ENCODE results near the gene ZSWIM3. TPM values are rescaled to one million over a fixed set of nuclear protein-coding genes. Genes with fewer than 3 reads are reported as not detected.

The ZSWIM3 gene
- total RNA-seq, 2 experiments from 2014 or later: 0.36 to 0.44 TPM

DNA sequence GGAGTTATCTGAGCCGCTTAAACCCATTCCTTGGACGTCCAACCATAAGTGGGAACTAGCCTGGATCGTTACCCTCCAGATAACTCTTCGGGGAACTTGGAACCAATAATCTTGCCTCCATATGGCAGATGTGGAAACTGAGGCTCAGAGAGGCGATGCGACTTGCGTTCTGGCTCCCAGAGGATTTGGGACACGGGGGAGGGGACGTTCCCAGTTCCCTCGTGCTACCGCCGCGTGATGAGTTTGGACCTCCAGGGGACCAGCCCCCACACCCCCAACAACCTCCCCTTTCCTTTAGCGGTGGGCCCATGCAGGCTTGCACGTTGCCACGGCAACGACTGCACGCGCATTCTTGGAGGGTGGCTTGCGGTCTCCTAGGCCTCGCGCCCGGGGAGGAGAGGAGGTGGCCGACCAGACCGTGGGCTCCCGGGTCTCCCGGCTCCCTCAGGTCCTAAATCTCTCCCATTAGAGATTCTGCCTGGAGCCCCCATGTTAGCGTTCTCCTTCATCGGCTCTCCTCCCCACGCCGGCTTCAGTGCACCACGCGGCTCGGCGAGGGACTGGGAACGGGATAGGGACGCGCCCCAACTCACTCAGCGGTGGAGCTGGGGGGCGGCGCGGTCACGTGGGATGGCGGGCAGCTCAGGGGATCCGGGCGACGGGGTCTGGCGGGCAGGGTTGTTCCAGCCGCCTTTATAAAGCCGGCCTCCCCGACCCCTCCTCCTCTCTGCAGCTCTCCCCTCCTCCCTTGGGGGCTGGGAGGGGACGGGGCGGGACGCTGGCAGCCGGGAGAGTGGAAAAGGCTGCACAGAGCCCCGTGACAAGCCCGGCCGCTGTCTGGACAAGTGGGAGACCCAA, 54.3 kb downstream of the ZSWIM3 start, which contains the start of gene PLTP:
Gene PLTP, minus strand, starts transcription at position 670 of the 858 bp plus-strand sequence. CDS start 703 bp downstream, outside the sequence.
- Mint-ChIP-seq H3K4me3 (peak within 1 kb of the TSS; percentile 79), H3K36me3 (ENCODE audit: low read depth) (no peaks in the 10 kb centered on the region), H3K9me3 (no peaks in the 10 kb centered on the region), H3K4me1 (ENCODE audit: low read depth) (peaks cover 14% of the 10 kb centered on the region), H3K27me3 (peaks cover 30% of the 10 kb centered on the region), H3K27ac (no peak within 1 kb of the TSS)
- ChIA-PET CTCF (no interaction called here), POLR2A (interaction anchor here (1.3 kb wide), 1 partner anchor 31 kb away, joined by 4 read pairs; the partner anchor contains the start of gene ZSWIM1)
- TF ChIP-seq, protein P1, sequence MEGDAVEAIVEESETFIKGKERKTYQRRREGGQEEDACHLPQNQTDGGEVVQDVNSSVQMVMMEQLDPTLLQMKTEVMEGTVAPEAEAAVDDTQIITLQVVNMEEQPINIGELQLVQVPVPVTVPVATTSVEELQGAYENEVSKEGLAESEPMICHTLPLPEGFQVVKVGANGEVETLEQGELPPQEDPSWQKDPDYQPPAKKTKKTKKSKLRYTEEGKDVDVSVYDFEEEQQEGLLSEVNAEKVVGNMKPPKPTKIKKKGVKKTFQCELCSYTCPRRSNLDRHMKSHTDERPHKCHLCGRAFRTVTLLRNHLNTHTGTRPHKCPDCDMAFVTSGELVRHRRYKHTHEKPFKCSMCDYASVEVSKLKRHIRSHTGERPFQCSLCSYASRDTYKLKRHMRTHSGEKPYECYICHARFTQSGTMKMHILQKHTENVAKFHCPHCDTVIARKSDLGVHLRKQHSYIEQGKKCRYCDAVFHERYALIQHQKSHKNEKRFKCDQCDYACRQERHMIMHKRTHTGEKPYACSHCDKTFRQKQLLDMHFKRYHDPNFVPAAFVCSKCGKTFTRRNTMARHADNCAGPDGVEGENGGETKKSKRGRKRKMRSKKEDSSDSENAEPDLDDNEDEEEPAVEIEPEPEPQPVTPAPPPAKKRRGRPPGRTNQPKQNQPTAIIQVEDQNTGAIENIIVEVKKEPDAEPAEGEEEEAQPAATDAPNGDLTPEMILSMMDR (IDR thresholded peaks at IDR 0.05): no peak
- Histone ChIP-seq H3K27ac (ENCODE audit: low read depth in 1 of 2, low read length in 2 of 2) (no peak within 1 kb of the TSS), H3K9me3 (ENCODE audit: control insufficient read depth in 1 of 2, insufficient read depth in 1 of 2, low read length in 2 of 2) (no peaks in the 10 kb centered on the region), H3K4me3 (ENCODE audit: low read length) (peak within 1 kb of the TSS; percentile 53), H3K36me3 (ENCODE audit: insufficient read depth, low read length) (no peaks in the 10 kb centered on the region), H3K4me1 (ENCODE audit: insufficient read depth, low read length) (peaks cover 23% of the 10 kb centered on the region), H3K27me3 (ENCODE audit: control insufficient read depth in 1 of 2, insufficient read depth in 2 of 2, low read length in 2 of 2) (peaks cover 14 to 24% of the 10 kb centered on the region in 2 experiments)
- peak; percentile 34 for ATAC-seq (ENCODE audit: poor library complexity)
- peak in 5 of 14 experiments; percentile 27 to 67 (median 39) for DNase-seq
- intact Hi-C loops (cut with DNase I, micrococcal nuclease): loop anchor here in 1 of 2 experiments (2.0 kb wide), 1 partner anchor 21 kb away; no protein-coding TSS in a partner anchor

DNA sequence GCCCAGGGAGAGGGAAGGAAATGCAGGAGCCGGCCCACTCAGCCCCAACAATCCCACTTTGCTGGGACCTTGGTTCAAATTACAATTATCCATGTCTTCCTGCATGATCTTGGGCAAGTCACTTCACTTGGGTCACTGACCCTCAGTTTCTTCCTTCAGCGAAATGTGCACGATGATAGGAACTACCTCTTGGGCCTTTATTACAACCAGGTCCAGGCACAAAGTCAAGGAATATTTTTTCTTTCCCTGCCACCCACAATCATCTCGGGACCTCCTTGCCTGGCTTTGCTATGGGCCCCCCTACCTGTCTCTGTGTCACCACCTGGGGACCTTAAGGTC, 54.9 kb downstream of the ZSWIM3 start:
- peak overlapping the region; percentile 65 for H3K4me3 Mint-ChIP-seq

DNA sequence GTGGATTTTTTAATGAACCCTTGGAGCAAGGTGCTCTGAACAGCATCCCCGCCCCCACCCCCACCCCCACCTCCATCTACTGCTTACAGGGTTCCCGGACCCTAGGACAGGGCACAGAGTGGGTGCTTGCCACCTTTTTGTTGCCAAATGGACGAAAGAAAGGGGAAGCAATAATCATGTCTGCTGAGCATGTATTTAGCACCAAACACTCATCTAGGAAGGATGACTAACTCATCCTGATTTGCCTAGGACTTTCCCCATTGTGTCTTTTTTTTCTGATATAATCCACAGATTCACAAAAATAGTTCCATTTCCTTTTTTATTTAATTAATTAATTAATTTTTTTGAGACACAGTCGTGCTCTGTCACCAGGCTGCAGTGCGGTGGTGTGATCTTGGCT, 55.7 kb downstream of the ZSWIM3 start:
- CTCF ChIA-PET: no interaction called here
- H3K9me3 Mint-ChIP-seq: no peaks in the 10 kb centered on the region
- no peak overlapping the region for H3K4me3 ChIP-seq (ENCODE audit: low read length)
- TF ChIP-seq, protein P1 (IDR thresholded peaks at IDR 0.05): no peak
- no peak overlapping the region for H3K4me3 Mint-ChIP-seq
- no peak overlapping the region for H3K27ac Mint-ChIP-seq
- POLR2A ChIA-PET: no interaction called here
- H3K27me3 ChIP-seq (ENCODE audit: control insufficient read depth in 1 of 2, insufficient read depth in 2 of 2, low read length in 2 of 2): peaks cover 14 to 26% of the 10 kb centered on the region in 2 experiments
- no peak overlapping the region for H3K27ac ChIP-seq (ENCODE audit: low read depth in 1 of 2, low read length in 2 of 2)
- no peaks in the 10 kb centered on the region for H3K9me3 ChIP-seq (ENCODE audit: control insufficient read depth in 1 of 2, insufficient read depth in 1 of 2, low read length in 2 of 2)
- H3K4me1 Mint-ChIP-seq (ENCODE audit: low read depth): peaks cover 14% of the 10 kb centered on the region
- H3K36me3 Mint-ChIP-seq (ENCODE audit: low read depth): no peaks in the 10 kb centered on the region
- ATAC-seq (ENCODE audit: poor library complexity) (no peak), DNase-seq (peak in 2 of 14 experiments; percentile 38 to 56)
- no peaks in the 10 kb centered on the region for H3K36me3 ChIP-seq (ENCODE audit: insufficient read depth, low read length)
- H3K27me3 Mint-ChIP-seq: peaks cover 40% of the 10 kb centered on the region
- peaks cover 23% of the 10 kb centered on the region for H3K4me1 ChIP-seq (ENCODE audit: insufficient read depth, low read length)
- intact Hi-C loops (cut with DNase I, micrococcal nuclease): no loop called here

More for the DNA sequence above, 54.9 kb downstream of the ZSWIM3 start:
- ATAC-seq (ENCODE audit: poor library complexity): no peak
- Histone ChIP-seq H3K36me3 (ENCODE audit: insufficient read depth, low read length) (no peaks in the 10 kb centered on the region), H3K27me3 (ENCODE audit: control insufficient read depth in 1 of 2, insufficient read depth in 2 of 2, low read length in 2 of 2) (peaks cover 14 to 26% of the 10 kb centered on the region in 2 experiments), H3K4me1 (ENCODE audit: insufficient read depth, low read length) (peaks cover 23% of the 10 kb centered on the region), H3K27ac (ENCODE audit: low read depth in 1 of 2, low read length in 2 of 2) (no peak overlapping the region), H3K9me3 (ENCODE audit: control insufficient read depth in 1 of 2, insufficient read depth in 1 of 2, low read length in 2 of 2) (no peaks in the 10 kb centered on the region), H3K4me3 (ENCODE audit: low read length) (no peak overlapping the region)
- Mint-ChIP-seq H3K27ac (no peak overlapping the region), H3K9me3 (no peaks in the 10 kb centered on the region), H3K4me1 (ENCODE audit: low read depth) (peaks cover 14% of the 10 kb centered on the region), H3K36me3 (ENCODE audit: low read depth) (no peaks in the 10 kb centered on the region), H3K27me3 (peaks cover 35% of the 10 kb centered on the region)
- no peak for DNase-seq
- ChIA-PET POLR2A (interaction anchor here (1.3 kb wide), 1 partner anchor 31 kb away, joined by 4 read pairs; the partner anchor contains the start of gene ZSWIM1), CTCF (no interaction called here)
- TF ChIP-seq, protein P1 (IDR thresholded peaks at IDR 0.05): no peak
- intact Hi-C loops (cut with DNase I, micrococcal nuclease): no loop called here
